HCT116 (cell line): ENCODE data around the gene CTNNAL1. TPM values are rescaled to one million over a fixed set of nuclear protein-coding genes. Genes with fewer than 3 reads are reported as not detected.

Experiments
- ATAC-seq: fragments of 200-7000 bp; cut with Tn5 transposase; 2 replicates; pipeline ENCODE4 v1.9.1; 2020; ENCODE audit warnings: mild to moderate bottlenecking, moderate library complexity
- BruUV-seq: library from RNA; stranded (reverse); fragments of 400-500 nt; replicated peaks from 2 replicates; lab custom pipeline; 2021; lab: Mats Ljungman, UMichigan
- CTCF ChIA-PET: fragments of 300-600 bp; sonication (Branson Sonifier 250); formaldehyde crosslinking; loops from one replicate; lab custom pipeline; 2021; ENCODE audit warnings: antibody characterized with exemption; lab: Charles Lee
- POLR2A ChIA-PET: fragments of 300-600, 350-600 bp; sonication (Branson Sonifier 250); formaldehyde crosslinking; loops from one replicate; lab custom pipeline; 2021; ENCODE audit warnings: antibody characterized with exemption; lab: Charles Lee
- RAD21 ChIA-PET, 2 experiments: fragments of 300-600 bp; sonication (Branson Sonifier 250); formaldehyde crosslinking; loops; one replicate each; lab custom pipeline; 2023; ENCODE audit warnings: low total read pairs in 2 of 2; ENCODE audit not compliant: uncharacterized antibody in 2 of 2, unreplicated experiment in 2 of 2, low non-redundant PET in 1 of 2; lab: Charles Lee
- DNase-seq: peaks from one replicate; pipeline ENCODE4 v3.0.0-alpha.2; 2010; ENCODE audit warnings: low read depth, low spot score
- H2AFZ ChIP-seq: fragments of 200-600 bp; shearing (Covaris generic), sonication (generic); 2 replicates; pipeline ENCODE4 v1.6.1; 2017; ENCODE audit warnings: low read depth, mixed run types, mixed read lengths, antibody characterized with exemption, low read length; ENCODE audit not compliant: poor library complexity, severe bottlenecking
- H3K27ac ChIP-seq: 2 replicates; pipeline ENCODE4 v1.5.1; 2012; ENCODE audit warnings: low read depth, low read length
- H3K27me3 ChIP-seq: fragments of 200-600 bp; sonication (generic); 2 replicates; pipeline ENCODE4 v1.6.1; 2016; ENCODE audit warnings: mixed run types, low read length, mixed read lengths; ENCODE audit not compliant: insufficient read depth
- H3K36me3 ChIP-seq, 2 experiments: fragments of 200-500 bp in 1 of 2; fragments of 200-600 bp in 1 of 2; sonication (Bioruptor generic) in 1 of 2; sonication (generic) in 1 of 2; 2 replicates each; pipeline versions ENCODE4 v1.5.1 to v1.6.1; 2014 to 2016; ENCODE audit warnings: low read length in 2 of 2, inconsistent platforms in 1 of 2, mixed read lengths in 1 of 2, mixed run types in 1 of 2; ENCODE audit not compliant: insufficient read depth in 2 of 2, control insufficient read depth in 1 of 2
- H3K4me1 ChIP-seq, 2 experiments: fragments of 200-600 bp in 1 of 2; sonication (generic) in 1 of 2; 2 replicates each; pipeline versions ENCODE4 v1.5.1 to v1.6.1; 2012 to 2017; ENCODE audit warnings: low read length in 2 of 2, inconsistent platforms in 1 of 2, mild to moderate bottlenecking in 1 of 2, mixed read lengths in 1 of 2, mixed run types in 1 of 2, moderate library complexity in 1 of 2; ENCODE audit not compliant: insufficient read depth in 2 of 2, control insufficient read depth in 1 of 2
- H3K4me2 ChIP-seq: fragments of 200-600 bp; sonication (generic); 2 replicates; pipeline ENCODE4 v1.6.1; 2017; ENCODE audit warnings: mixed run types, low read length, mixed read lengths
- H3K4me3 ChIP-seq, 2 experiments: fragments of 200-600 bp in 1 of 2; sonication (generic) in 1 of 2; replicated peaks in 1 of 2; 2 replicates each; pipeline ENCODE4 v1.5.1; 2011 to 2016; ENCODE audit warnings: low read length in 2 of 2, control low read depth in 1 of 2, low read depth in 1 of 2, mild to moderate bottlenecking in 1 of 2, mixed read lengths in 1 of 2, mixed run types in 1 of 2
- H3K79me2 ChIP-seq: fragments of 200-600 bp; sonication (generic); 2 replicates; pipeline ENCODE4 v1.6.1; 2017; ENCODE audit warnings: mild to moderate bottlenecking, mixed run types, low read length, moderate library complexity, mixed read lengths; ENCODE audit not compliant: insufficient read depth
- H3K9ac ChIP-seq: fragments of 200-600 bp; sonication (generic); 2 replicates; pipeline ENCODE4 v1.6.1; 2016; ENCODE audit warnings: low read length, mixed read lengths
- H3K9me2 ChIP-seq: fragments of 200-600 bp; sonication (generic), shearing (Covaris generic); 2 replicates; pipeline ENCODE4 v1.6.1; 2017; ENCODE audit warnings: mixed run types, mild to moderate bottlenecking, moderate library complexity; ENCODE audit not compliant: insufficient read depth
- H3K9me3 ChIP-seq, 2 experiments: fragments of 200-500 bp in 1 of 2; fragments of 200-600 bp in 1 of 2; sonication (Bioruptor generic) in 1 of 2; sonication (generic) in 1 of 2; 2 replicates each; pipeline ENCODE4 v1.6.1; 2014 to 2017; ENCODE audit warnings: low read length in 2 of 2, mixed read lengths in 2 of 2, inconsistent platforms in 1 of 2, low read depth in 1 of 2, mild to moderate bottlenecking in 1 of 2, mixed run types in 1 of 2, moderate library complexity in 1 of 2; ENCODE audit not compliant: control insufficient read depth in 1 of 2, insufficient read depth in 1 of 2
- H4K20me1 ChIP-seq: fragments of 200-600 bp; sonication (generic), shearing (Covaris generic); 2 replicates; pipeline ENCODE4 v1.6.1; 2017; ENCODE audit warnings: mixed run types, mild to moderate bottlenecking, moderate library complexity; ENCODE audit not compliant: insufficient read depth
- ATF3 ChIP-seq: IDR thresholded peaks from 2 replicates; pipeline ENCODE4 v1.6.1; 2012
- CBX3 ChIP-seq: IDR thresholded peaks from 2 replicates; pipeline ENCODE4 v1.6.1; 2012; ENCODE audit warnings: low read depth
- EGR1 ChIP-seq: IDR thresholded peaks from 2 replicates; pipeline ENCODE4 v1.6.1; 2012; ENCODE audit warnings: low read depth
- EZH2 ChIP-seq: fragments of 200-600 bp; sonication (generic); IDR thresholded peaks from 2 replicates; pipeline ENCODE4 v1.6.1; 2017; ENCODE audit warnings: antibody characterized with exemption, mixed run types
- EZH2phosphoT487 ChIP-seq: fragments of 200-600 bp; IDR thresholded peaks from 2 replicates; pipeline ENCODE4 v1.6.1; 2018; ENCODE audit warnings: antibody characterized with exemption, borderline replicate concordance
- JUND ChIP-seq: IDR thresholded peaks from 2 replicates; pipeline ENCODE4 v1.6.1; 2012
- POLR2AphosphoS5 ChIP-seq: IDR thresholded peaks from 2 replicates; pipeline ENCODE4 v1.6.1; 2011; ENCODE audit warnings: mild to moderate bottlenecking, low read depth, low read length, moderate library complexity
- REST ChIP-seq: IDR thresholded peaks from 2 replicates; pipeline ENCODE4 v1.6.1; 2012; ENCODE audit warnings: low read depth
- SIN3A ChIP-seq: IDR thresholded peaks from 2 replicates; pipeline ENCODE4 v1.6.1; 2012; ENCODE audit warnings: low read depth
- SP1 ChIP-seq: IDR thresholded peaks from 2 replicates; pipeline ENCODE4 v1.6.1; 2012; ENCODE audit warnings: low read depth
- SRF ChIP-seq: IDR thresholded peaks from 2 replicates; pipeline ENCODE4 v1.6.1; 2012; ENCODE audit warnings: low read depth
- TCF7L2 ChIP-seq: IDR thresholded peaks from 2 replicates; pipeline ENCODE4 v1.7.0; 2011; ENCODE audit warnings: borderline replicate concordance, inconsistent platforms; ENCODE audit not compliant: insufficient read depth, insufficient read length; ENCODE audit errors: extremely low read depth
- ZFX ChIP-seq: fragments of 450-650 bp; IDR thresholded peaks from 2 replicates; pipeline ENCODE4 v1.6.1; 2017
- intact Hi-C: fragments of 100-400 bp; cut with micrococcal nuclease; formaldehyde crosslinking; loops from 2 replicates; pipeline ENCODE4 v1.10.0; 2022
- total RNA-seq: library from RNA; stranded (reverse); gene quantifications from one replicate; pipeline ENCODE4 v1.2.1, GENCODE V29; 2021; ENCODE audit not compliant: unreplicated experiment
- TF ChIP-seq, protein P1 (sequence below), 3 experiments: fragments of 200-600 bp in 1 of 3; sonication (generic) in 1 of 3; IDR thresholded peaks in 2 of 3; conservative IDR thresholded peaks in 1 of 3; 2 replicates each; pipeline ENCODE4 v1.5.1; 2012 to 2017; ENCODE audit warnings: low read depth in 2 of 3, low read length in 2 of 3, antibody characterized with exemption in 1 of 3, borderline replicate concordance in 1 of 3, control low read depth in 1 of 3, mild to moderate bottlenecking in 1 of 3, mixed read lengths in 1 of 3, mixed run types in 1 of 3, moderate library complexity in 1 of 3; ENCODE audit not compliant: insufficient read depth in 1 of 3

CTNNAL1 gene
- total RNA-seq, 1 experiment from 2014 or later: 87.2 TPM

DNA sequence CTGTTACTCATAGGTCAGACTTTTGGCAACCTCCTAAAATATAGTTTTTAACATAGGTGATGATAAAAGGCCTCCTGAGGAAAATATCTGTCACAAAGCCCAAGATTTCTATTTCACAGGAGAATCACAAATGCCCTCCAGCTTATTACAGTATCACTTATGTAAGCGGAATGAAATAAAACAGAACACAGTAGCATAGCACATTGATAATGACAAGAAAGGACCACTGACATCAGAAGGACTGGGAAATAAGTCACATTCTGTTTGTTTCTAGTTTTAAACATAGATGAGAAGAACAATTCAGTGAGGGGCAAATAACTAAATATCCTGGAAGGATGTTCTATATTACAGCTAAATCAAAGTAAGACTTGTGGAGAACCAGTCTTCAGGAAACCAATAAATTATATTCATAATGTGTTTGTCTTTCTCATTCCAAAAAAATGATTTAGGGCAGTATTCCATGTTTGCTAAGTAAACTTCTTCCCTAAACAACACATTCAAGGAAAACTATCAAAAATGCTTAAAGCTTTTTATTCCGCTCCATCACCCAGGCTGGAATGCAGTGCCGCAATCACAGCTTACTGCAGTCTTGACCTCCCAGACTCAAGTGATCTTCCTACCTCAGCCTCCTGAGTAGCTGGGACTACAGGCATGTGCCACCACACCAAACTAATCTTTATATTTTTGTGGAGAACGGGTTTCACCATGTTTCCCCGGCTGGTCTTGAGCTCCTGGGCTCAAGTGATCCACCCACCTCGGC lies 20.8 kb upstream of the CTNNAL1 start:
- peaks cover 48 to 49% of the 10 kb centered on the region in 2 experiments for H3K4me1 ChIP-seq
- H3K36me3 ChIP-seq: peaks cover 5 to 6% of the 10 kb centered on the region in 2 experiments; a peak in 2 of 4 replicates
- RAD21 ChIA-PET: no interaction called here
- H3K27me3 ChIP-seq: no peaks in the 10 kb centered on the region
- intact Hi-C loops: no loop called here
- CTCF ChIA-PET: no interaction called here
- POLR2A ChIA-PET: no interaction called here
- 0 out of 2 replicates have a peak, but pooled peaks cover 7% of the 10 kb centered on the region for H3K79me2 ChIP-seq
- H3K27ac ChIP-seq: no peak overlapping the region
- TF ChIP-seq CBX3: no peak
- no peak for TF ChIP-seq TCF7L2
- TF ChIP-seq, protein P1, sequence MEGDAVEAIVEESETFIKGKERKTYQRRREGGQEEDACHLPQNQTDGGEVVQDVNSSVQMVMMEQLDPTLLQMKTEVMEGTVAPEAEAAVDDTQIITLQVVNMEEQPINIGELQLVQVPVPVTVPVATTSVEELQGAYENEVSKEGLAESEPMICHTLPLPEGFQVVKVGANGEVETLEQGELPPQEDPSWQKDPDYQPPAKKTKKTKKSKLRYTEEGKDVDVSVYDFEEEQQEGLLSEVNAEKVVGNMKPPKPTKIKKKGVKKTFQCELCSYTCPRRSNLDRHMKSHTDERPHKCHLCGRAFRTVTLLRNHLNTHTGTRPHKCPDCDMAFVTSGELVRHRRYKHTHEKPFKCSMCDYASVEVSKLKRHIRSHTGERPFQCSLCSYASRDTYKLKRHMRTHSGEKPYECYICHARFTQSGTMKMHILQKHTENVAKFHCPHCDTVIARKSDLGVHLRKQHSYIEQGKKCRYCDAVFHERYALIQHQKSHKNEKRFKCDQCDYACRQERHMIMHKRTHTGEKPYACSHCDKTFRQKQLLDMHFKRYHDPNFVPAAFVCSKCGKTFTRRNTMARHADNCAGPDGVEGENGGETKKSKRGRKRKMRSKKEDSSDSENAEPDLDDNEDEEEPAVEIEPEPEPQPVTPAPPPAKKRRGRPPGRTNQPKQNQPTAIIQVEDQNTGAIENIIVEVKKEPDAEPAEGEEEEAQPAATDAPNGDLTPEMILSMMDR (IDR thresholded peaks at IDR 0.05 in 2 of 3, conservative IDR thresholded peaks at IDR 0.05 in 1 of 3; ENCODE audit: borderline replicate concordance in 1 of 3, insufficient read depth in 1 of 3, low read depth in 2 of 3, low read length in 2 of 3): no peak
- no peak for TF ChIP-seq EZH2phosphoT487
- no peak for TF ChIP-seq POLR2AphosphoS5
- TF ChIP-seq REST: no peak
- no peak for TF ChIP-seq EGR1
- no peak for TF ChIP-seq SP1
- TF ChIP-seq ATF3: no peak
- no peak for TF ChIP-seq EZH2
- no peak for TF ChIP-seq SIN3A
- no peak for TF ChIP-seq JUND
- no peak for TF ChIP-seq ZFX
- TF ChIP-seq SRF: no peak
- DNase-seq: no peak
- no peak overlapping the region for H3K4me3 ChIP-seq
- H3K9me2 ChIP-seq: no peaks in the 10 kb centered on the region
- no peak for ATAC-seq
- no peaks in the 10 kb centered on the region for H3K9me3 ChIP-seq
- no peak overlapping the region for H3K9ac ChIP-seq
- no TSS peak for BruUV-seq
- H4K20me1 ChIP-seq: no peaks in the 10 kb centered on the region
- no peak overlapping the region for H3K4me2 ChIP-seq
- H2AFZ ChIP-seq: no peak overlapping the region
